22Rv1 (cell line): ENCODE measurements around the gene TBC1D22A.

ENCODE experiments used
- ZFX ChIP-seq: fragments of 450-650 bp; IDR thresholded peaks from 2 replicates; pipeline ENCODE4 v1.6.1; 2017; ENCODE audit warnings: antibody characterized with exemption, borderline replicate concordance
- TF ChIP-seq, protein P1 (sequence below): fragments of 450-650 bp; IDR thresholded peaks from 2 replicates; pipeline ENCODE4 v1.5.1; 2017; ENCODE audit warnings: mild to moderate bottlenecking

DNA sequence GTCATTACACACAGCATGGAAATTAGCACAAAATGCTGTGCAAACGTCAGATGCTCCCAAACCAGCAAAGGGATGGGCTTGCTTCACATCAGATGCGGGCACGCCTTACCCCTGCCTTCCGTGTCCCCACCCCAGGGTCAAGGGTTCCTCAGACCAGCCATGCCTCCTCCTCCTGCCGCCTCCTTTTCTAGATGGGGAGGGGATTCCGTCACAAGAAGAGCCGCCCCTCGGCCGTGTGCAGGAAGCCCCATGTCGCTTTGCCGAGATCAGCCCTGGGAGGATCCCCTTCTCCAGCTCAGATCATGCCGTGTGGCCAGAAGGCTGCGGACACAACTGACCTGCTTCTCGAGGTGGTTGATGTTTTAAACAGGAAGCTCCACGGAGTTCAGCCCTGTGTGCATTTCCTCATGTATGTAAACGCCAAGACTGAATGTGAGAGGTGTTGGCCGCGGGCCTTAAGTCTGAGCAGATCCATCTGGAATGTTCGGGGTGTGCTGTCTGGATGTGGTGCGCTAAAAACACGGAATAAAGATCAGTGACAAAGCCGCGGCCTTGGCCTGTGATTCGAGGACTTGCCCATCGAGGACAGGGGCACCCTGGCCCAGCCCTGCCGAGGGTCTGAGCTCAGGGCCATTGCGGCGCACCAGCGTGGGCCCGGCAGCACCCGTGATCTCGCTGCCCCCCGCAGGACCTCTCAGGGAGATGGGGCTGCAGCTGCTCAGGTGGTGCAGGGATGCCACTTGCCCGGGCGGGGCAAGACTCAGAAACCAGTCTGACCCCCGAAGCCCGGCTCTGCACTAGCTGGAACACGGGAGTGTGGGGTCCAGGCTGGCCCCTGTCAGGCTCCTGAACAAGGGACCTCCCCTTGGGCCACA is 412.9 kb downstream of the TBC1D22A start:
- TF ChIP-seq, protein P1, sequence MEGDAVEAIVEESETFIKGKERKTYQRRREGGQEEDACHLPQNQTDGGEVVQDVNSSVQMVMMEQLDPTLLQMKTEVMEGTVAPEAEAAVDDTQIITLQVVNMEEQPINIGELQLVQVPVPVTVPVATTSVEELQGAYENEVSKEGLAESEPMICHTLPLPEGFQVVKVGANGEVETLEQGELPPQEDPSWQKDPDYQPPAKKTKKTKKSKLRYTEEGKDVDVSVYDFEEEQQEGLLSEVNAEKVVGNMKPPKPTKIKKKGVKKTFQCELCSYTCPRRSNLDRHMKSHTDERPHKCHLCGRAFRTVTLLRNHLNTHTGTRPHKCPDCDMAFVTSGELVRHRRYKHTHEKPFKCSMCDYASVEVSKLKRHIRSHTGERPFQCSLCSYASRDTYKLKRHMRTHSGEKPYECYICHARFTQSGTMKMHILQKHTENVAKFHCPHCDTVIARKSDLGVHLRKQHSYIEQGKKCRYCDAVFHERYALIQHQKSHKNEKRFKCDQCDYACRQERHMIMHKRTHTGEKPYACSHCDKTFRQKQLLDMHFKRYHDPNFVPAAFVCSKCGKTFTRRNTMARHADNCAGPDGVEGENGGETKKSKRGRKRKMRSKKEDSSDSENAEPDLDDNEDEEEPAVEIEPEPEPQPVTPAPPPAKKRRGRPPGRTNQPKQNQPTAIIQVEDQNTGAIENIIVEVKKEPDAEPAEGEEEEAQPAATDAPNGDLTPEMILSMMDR, result no peak
- TF ChIP-seq ZFX, result no peak
